K562 (cell line): ENCODE data around the gene XRCC5. TPM values are rescaled to one million over a fixed set of nuclear protein-coding genes. Genes with fewer than 3 reads are reported as not detected.

Experiments
- CBFA2T2 ChIP-seq: fragments of 450-650 bp; conservative IDR thresholded peaks from 2 replicates; pipeline ENCODE4 v1.6.1; 2017; ENCODE audit warnings: mild to moderate bottlenecking
- CREM ChIP-seq: IDR thresholded peaks from 2 replicates; pipeline ENCODE4 v1.6.1; 2014; ENCODE audit warnings: antibody characterized with exemption, low read depth
- E2F1 ChIP-seq: sonication (generic); formaldehyde crosslinking; IDR thresholded peaks from 2 replicates; pipeline ENCODE4 v1.8.1; 2023; ENCODE audit warnings: mild to moderate bottlenecking, missing genetic modification reagents, moderate library complexity
- FOXK1 ChIP-seq: sonication (generic); formaldehyde crosslinking; IDR thresholded peaks from 2 replicates; pipeline ENCODE4 v1.8.0; 2022; ENCODE audit warnings: missing genetic modification reagents, mild to moderate bottlenecking, borderline replicate concordance
- HNRNPUL1 ChIP-seq: fragments of 200-400 bp; formaldehyde crosslinking; IDR thresholded peaks from 2 replicates; pipeline ENCODE4 v1.6.1; 2017; ENCODE audit warnings: low read length
- KLF1 ChIP-seq: fragments of 450-650 bp; IDR thresholded peaks from 2 replicates; pipeline ENCODE4 v1.6.1; 2016; ENCODE audit warnings: missing genetic modification characterization, missing compliant biosample characterization
- MLLT1 ChIP-seq, 2 experiments: fragments of 450-650 bp; IDR thresholded peaks; 2 replicates each; pipeline ENCODE4 v1.6.1; 2016
- NCOA1 ChIP-seq: fragments of 450-650 bp; IDR thresholded peaks from 2 replicates; pipeline ENCODE4 v1.6.1; 2016; ENCODE audit warnings: low read depth
- NEUROD1 ChIP-seq: fragments of 150-350 bp; IDR thresholded peaks from 2 replicates; pipeline ENCODE4 v1.6.1; 2014; ENCODE audit warnings: borderline replicate concordance, low read length, low read depth; ENCODE audit not compliant: partially characterized antibody
- NR4A1 ChIP-seq, 2 experiments: fragments of 250-450 bp in 1 of 2; fragments of 450-650 bp in 1 of 2; sonication (Bioruptor Pico) in 1 of 2; IDR thresholded peaks; 2 replicates each; pipeline versions ENCODE4 v1.4.0 to v1.6.1; 2016 to 2020; ENCODE audit warnings: mild to moderate bottlenecking in 2 of 2, missing compliant biosample characterization in 1 of 2, missing genetic modification characterization in 1 of 2, moderate library complexity in 1 of 2
- PCBP2 ChIP-seq: fragments of 200-400 bp; formaldehyde crosslinking; IDR thresholded peaks from 2 replicates; pipeline ENCODE4 v1.6.1; 2018; ENCODE audit warnings: low read length, low read depth, mild to moderate bottlenecking, moderate library complexity; ENCODE audit not compliant: poor library complexity, severe bottlenecking
- RNF2 ChIP-seq: sonication (generic); IDR thresholded peaks from 2 replicates; pipeline ENCODE4 v1.6.1; 2016
- SRSF1 ChIP-seq: fragments of 200-400 bp; formaldehyde crosslinking; IDR thresholded peaks from 2 replicates; pipeline ENCODE4 v1.6.1; 2017; ENCODE audit warnings: mild to moderate bottlenecking, low read depth, low read length, moderate library complexity
- TRIM24 ChIP-seq, 2 experiments: fragments of 450-650 bp; IDR thresholded peaks; 2 replicates each; pipeline ENCODE4 v1.6.1; 2016
- ZBTB1 ChIP-seq: sonication (generic); formaldehyde crosslinking; IDR thresholded peaks from 2 replicates; pipeline ENCODE4 v1.8.1; 2023; ENCODE audit warnings: missing genetic modification reagents, low read depth, mild to moderate bottlenecking, borderline replicate concordance
- ZNF592 ChIP-seq: fragments of 450-650 bp; IDR thresholded peaks from 2 replicates; pipeline ENCODE4 v1.6.1; 2017; ENCODE audit warnings: antibody characterized with exemption, mild to moderate bottlenecking
- ZNF639 ChIP-seq, 2 experiments: fragments of 200-800 bp in 1 of 2; sonication (Bioruptor generic) in 1 of 2; sonication (generic) in 1 of 2; formaldehyde crosslinking in 1 of 2; IDR thresholded peaks in 1 of 2; conservative IDR thresholded peaks in 1 of 2; 2 replicates each; pipeline versions ENCODE4 v1.5.0 to v1.6.1; 2016 to 2020; ENCODE audit warnings: missing compliant biosample characterization in 1 of 2, missing genetic modification characterization in 1 of 2, missing genetic modification reagents in 1 of 2
- ZNF668 ChIP-seq: fragments of 250-450 bp; sonication (Bioruptor Pico); IDR thresholded peaks from 2 replicates; pipeline ENCODE4 v1.8.0; 2022; ENCODE audit warnings: mild to moderate bottlenecking, inconsistent platforms
- polyA plus RNA-seq, 8 experiments: library from polyadenylated mRNA; depleted of rRNA in 4 of 8; stranded (reverse) in 5 of 8; unstranded in 3 of 8; fragments of >200 nt; fragmentation: Nextera tagmentation in 2 of 8; fragmentation: Illumina TruSeq in 1 of 8; extraction: Ambion mirVana in 2 of 8; extraction: Trizol in 1 of 8; gene quantifications; 2 replicates each; pipeline versions ENCODE4 v1.2.1 to v1.2.3, GENCODE V29; 2011 to 2014; ENCODE audit warnings: inconsistent platforms in 1 of 8, missing spikeins in 1 of 8
- total RNA-seq, 7 experiments: library from RNA; depleted of rRNA in 6 of 7; stranded (reverse); fragments of >200 nt in 6 of 7; fragmentation: Illumina TruSeq in 2 of 7; extraction: Trizol in 2 of 7; gene quantifications; 2 replicates each; pipeline versions ENCODE4 v1.2.1 to v1.2.3, GENCODE V29; 2011 to 2021; ENCODE audit warnings: low replicate concordance in 1 of 7

XRCC5 gene
- total and polyA plus RNA-seq, 9 of the 15 experiments (the other 6 are each of a cell fraction or from before 2014, with no cell fraction given): 168 to 551 (median 297) TPM

DNA sequence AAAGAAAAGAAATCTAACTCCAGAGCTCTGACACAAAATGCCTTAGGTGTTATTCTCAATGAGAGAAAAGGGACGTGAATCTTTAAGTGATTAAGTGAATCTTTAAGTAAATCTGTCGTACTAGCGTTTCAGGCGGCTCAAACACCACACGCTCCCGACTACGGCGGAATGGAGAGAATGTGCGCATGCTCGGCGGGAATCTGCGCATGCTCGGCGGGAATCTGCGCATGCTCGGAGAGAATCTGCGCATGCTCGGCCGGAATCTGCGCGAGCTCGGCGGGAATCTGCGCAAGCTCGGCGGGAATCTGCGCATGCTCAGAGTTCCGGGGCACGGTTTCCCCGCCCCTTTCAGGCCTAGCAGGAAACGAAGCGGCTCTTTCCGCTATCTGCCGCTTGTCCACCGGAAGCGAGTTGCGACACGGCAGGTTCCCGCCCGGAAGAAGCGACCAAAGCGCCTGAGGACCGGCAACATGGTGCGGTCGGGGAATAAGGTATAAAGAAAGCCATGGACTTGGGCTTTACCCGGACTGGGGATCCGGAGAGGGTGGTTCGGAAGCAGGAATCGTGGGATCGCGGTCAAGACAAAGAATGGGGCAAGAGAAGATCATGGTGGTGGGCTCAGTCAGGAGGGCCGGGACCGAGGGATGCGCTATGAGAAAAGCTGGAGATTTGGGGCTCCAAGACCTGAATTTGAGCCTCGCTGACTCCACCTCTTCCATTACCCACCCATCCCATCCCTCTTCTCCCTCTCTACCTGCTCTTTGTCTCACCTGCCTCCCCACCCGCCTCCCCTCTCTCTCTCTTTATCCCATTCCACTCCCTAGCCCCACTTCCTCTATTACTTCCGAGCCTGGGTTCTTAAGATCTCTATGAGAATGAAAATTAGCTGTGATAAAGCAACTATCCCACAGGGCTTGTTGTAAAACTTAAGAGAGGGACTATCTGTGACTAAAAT lies at the start of gene XRCC5 (continued):
- TF ChIP-seq NR4A1 (CRISPR knock-in tag; IDR thresholded peaks at IDR 0.05) (no peak), NR4A1 (tag; IDR thresholded peaks at IDR 0.05) (no peak), ZNF592 (no peak), KLF1 (tag) (0 out of 2 replicates have a peak, but pooled peaks have one; percentile 31), RNF2 (no peak), PCBP2 (no peak), NEUROD1 (no peak), ZBTB1 (CRISPR knock-in tag) (0 out of 2 replicates have a peak, but pooled peaks have one; percentile 49), NCOA1 (peak; percentile 55; the same call in 1 of the 2 replicates), MLLT1 (IDR thresholded peaks at IDR 0.05) (no peak), HNRNPUL1 (no peak), SRSF1 (no peak), FOXK1 (CRISPR knock-in tag) (no peak), ZNF639 (CRISPR knock-in tag; conservative IDR thresholded peaks at IDR 0.05 in 1 of 2, IDR thresholded peaks at IDR 0.05 in 1 of 2) (peak in 1 of 2 experiments; percentile 48; a peak in 2 of 4 replicates), CBFA2T2 (no peak), CREM (peak; percentile 49; the same call in 1 of the 2 replicates), TRIM24 (IDR thresholded peaks at IDR 0.05) (peak in 1 of 2 experiments; percentile 60; a peak in 2 of 4 replicates), ZNF668 (no peak), E2F1 (CRISPR knock-in tag) (peak; percentile 94)
